Endometrial microvascular endothelial cells (primary cell): ENCODE results near the gene POGLUT3. TPM values are rescaled to one million over a fixed set of nuclear protein-coding genes. Genes with fewer than 3 reads are reported as not detected.

Source experiments
- in situ Hi-C: cut with HindIII; loops from 2 replicates; pipeline ENCODE4 v1.10.0; 2017; ENCODE audit warnings: low sequenced_read_pairs, low pct_unique_long_range_greater_than_20kb; ENCODE audit errors: inconsistent ontology term
- total RNA-seq: library from RNA; depleted of rRNA; stranded (reverse); fragments of >200 nt; gene quantifications from one replicate; pipeline ENCODE4 v1.2.3, GENCODE V29; 2015; ENCODE audit errors: inconsistent ontology term

The POGLUT3 gene
- total RNA-seq, result 49.4 TPM

- in situ Hi-C loops, result no loop called here
Measured at GRCh38 chr11:108498046-108498815, at the start of gene POGLUT3. Gene POGLUT3, minus strand, starts transcription at chr11:108498384. Its CDS starts 18 bp downstream, at chr11:108498366.

GRCh38 chr11:108545909-108546501, 47.8 kb upstream of the POGLUT3 start:
- in situ Hi-C loops, result no loop called here

- in situ Hi-C loops, result no loop called here
Measured at GRCh38 chr11:108543316-108543964, 45.3 kb upstream of the POGLUT3 start.

DNA sequence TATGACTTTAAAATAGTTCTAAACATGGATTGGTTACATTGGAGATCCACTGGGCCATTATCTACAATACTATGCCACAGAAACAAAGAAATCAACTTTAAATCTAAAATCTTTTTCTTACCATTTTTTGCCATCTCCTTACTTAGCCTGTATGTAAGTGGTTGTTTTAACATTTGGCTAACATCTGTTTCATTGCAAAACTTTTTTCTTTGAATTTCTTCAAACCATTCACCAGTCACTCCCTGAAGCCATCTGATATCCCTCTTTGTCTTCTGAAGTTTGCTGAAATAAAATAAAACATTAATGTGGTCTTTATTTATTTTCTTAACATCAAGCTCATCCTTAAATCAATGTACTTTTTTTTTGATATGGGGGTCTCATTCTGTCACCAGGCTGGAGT, 43.3 kb upstream of the POGLUT3 start:
- in situ Hi-C loops, result no loop called here

DNA sequence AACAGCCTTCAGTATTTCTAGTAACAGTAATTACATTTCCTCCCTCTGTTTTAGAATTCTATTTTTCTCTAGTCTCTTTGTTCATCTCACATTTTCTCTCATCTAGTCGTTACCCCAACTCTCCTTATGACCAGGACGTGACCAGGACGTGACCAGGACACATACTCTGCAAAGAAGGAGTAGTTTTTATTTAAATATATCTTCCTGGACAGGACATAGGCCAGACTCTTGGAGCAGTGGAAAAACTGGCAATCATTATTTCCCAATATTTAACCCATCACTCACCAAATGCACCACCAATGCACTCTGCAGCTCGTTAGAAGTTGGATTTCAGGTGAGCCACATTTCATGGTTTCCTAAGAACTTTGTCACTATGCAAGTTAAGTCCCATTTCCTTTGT, 40.3 kb upstream of the POGLUT3 start:
- in situ Hi-C loops, result no loop called here

DNA sequence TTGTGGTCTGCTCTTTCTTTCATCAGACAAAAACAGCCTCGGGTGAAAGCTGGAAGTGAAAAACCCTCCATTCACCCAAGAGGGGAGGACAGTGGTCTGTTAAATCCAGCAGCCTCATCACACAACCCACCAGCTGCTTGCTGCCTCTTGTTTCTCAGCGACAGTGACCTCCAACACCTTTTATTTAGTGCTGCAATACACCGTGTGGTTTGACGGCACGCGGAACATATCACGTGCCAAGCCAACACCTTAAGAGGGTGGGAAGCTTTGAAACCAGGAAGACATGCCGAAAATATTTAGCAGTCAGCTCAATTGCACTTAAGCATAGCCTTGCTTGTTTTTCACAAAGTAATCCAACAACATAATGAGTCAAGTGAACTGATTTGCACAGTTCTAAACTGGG, 39.8 kb upstream of the POGLUT3 start:
- in situ Hi-C loops, result no loop called here

GRCh38 chr11:108536783-108537182, 38.6 kb upstream of the POGLUT3 start:
- in situ Hi-C loops, result no loop called here

DNA sequence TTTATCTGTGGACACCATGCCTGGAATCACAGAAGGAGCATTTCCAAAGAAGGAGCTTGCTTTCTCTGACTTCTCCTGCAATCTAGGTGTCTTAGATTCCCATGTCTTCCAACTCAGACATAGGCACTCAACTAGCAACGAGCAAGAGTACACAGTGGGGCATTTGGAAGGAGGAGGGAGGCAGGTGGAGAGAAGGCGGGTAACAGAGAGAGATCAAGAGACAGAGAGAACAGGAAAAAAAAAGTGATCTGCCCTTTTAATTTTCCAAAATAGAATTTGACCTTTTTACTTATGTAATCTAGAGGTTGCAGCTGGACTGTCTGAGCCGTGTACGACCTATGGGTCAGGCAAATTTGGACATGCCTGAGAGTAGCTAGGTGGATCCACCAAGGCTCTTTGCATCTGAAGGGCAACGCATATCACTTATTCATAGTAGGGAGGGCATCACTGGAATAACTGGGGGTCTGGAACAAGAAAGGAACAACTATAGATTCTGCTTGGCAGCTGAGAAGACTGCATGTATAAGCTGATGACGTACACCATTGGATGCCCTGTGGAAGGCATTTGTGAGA, 37.3 kb upstream of the POGLUT3 start:
- in situ Hi-C loops, result no loop called here

DNA sequence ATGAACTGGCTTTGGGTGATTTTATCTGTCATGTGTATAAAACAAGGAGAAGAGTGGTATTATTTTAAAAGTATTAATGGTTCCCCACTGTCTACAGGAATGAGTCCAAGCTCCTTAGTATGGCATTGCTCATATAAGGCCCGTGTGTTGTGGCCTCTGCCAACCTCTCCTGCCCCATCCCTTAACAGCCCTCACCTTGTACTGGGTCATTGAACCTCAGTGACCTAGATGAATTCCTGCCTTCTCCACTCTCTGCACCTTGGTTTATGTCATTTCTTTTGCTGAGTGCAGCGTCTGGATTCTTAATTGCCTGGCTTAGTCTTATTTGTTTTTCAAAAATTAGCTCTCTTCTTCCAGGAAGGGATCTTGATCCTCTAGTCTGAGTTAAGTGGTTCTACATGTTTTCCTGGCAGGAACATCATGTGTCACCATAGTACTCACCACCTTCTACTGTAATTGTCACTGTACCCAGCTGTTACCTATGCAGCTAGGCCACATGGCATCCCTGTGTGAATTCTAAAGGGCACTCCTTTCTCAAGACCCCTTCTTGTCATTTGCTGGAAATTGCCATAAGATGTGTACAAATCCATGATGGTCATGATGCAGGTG, 36.2 kb upstream of the POGLUT3 start:
- in situ Hi-C loops, result no loop called here

GRCh38 chr11:108530426-108530825, 32.2 kb upstream of the POGLUT3 start:
- in situ Hi-C loops, result no loop called here

DNA sequence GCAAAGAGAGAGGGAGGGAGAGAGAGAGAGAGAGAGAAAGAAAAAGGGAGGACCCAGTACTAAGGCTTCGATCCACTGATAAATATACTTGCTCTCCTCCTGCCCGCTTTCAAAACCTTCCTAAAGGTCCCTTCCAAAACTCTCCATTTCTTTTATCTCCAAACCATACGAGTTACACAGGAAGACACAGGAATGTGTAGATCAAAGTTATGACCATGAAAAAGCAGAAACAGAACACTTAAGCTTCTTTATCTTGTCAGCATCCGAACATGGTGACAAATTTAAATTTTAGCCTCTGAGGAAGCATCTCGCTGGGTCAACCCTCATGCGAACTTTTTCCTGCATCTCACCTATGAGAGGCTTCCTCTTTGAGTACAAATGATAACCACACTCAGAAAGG, 29.2 kb upstream of the POGLUT3 start:
- in situ Hi-C loops, result no loop called here

GRCh38 chr11:108525161-108525560, 27.0 kb upstream of the POGLUT3 start:
- in situ Hi-C loops, result no loop called here

- in situ Hi-C loops, result no loop called here
Measured at GRCh38 chr11:108524422-108524821, 26.2 kb upstream of the POGLUT3 start.

DNA sequence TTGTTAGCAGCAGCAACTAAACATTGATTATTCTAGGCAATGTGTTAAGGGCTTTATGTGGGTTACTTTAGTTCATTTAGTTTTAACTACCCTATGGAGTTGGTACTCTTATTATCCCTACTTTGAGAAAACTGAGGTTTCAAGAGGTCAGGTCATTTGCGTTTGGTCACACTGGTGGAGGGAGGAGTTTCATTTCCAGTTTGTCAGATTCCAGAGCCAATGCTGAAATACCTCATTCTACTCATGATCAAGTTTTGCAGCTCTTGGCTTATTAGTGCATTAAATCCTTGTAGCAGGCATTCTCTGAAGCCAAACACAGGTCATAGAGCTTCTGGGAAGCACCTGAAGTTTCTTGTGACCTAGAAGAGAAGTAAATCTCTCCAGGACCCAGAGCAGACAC, 24.1 kb upstream of the POGLUT3 start:
- in situ Hi-C loops, result no loop called here

DNA sequence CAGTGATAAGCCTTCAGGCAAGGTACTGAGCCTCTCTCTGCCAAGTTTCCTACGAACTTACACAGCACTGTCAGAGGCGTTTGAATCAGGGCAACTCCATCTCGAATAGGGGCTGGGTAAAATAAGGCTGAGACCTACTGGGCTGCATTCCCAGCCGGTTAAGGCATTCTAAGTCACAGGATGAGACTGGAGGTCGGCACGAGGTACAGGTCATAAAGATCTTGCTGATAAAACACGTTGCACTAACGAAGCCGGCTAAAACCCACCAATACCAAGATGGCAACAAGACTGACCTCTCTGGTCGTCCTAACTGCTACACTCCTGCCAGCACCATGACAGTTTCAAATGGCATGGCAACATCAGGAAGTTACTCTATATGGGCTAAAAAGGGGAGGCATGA, 20.4 kb upstream of the POGLUT3 start:
- in situ Hi-C loops, result no loop called here

DNA sequence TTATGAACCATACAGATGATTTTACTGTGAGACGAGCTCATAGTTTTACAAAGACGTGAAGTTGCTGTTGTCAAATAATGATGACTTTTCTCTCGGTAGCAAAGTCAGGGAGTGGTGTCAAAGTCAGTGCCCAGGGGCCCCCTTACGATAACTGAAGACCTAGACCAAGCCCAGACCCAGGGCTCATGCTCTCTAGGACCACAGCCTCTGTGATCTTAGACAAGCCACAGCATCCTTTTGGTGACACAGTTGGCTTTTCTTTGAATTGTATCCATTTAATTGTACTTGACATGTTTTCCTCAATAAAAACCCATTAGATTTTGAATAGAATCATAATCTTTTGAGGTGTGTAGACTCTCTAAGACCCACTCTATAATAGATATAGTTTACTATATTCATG, 17.9 kb upstream of the POGLUT3 start:
- in situ Hi-C loops, result no loop called here

DNA sequence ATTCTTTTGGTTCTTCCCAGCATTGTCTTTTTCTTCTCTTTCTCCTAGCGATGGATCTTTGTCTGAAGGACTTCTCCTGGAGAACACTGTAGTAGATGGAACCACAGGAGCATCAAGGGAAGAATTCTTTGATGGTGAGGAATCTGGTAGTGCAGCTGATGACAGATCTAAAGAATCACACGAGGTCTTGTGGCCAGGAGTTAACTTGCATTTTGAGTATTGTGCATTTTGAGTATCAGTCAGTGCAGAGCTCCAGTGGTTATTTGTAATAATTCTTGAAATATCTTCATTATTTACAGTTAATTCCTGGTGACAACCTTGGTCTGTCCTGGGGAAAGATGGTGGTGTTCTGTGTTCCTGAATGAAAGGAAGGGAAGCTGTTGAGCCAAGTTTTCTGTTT, 14.5 kb upstream of the POGLUT3 start:
- in situ Hi-C loops, result no loop called here

DNA sequence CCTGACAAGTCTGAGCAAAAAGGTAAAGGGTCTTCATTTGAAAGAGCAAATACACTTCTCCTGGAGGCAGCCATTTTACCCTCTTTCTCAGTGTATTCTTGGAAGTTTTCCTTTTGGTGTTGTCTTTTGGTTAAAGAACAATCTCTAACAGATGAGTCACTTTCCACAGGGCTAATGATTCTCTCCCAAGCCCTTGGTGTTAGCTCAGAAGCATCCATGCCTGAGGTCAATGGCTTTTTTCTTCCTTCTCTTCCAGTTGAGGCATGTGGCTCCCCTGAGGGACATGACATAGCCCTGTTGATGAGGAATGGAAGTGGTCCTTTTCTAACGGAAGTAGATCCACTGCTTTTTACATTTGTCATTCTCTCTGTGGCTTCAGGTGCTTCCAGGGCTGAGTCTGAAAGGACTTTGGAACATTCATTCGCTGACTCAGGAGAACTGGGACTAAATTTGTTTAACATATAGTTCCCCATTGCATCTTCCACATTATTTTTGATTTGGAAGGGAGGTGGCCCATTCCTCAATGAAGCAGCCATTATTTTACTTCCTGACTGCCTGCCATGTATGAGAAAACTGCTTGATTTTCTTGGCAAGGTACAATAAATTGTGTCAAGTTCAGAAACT, 13.8 kb upstream of the POGLUT3 start:
- in situ Hi-C loops, result no loop called here
